Measurements from ENCODE around the gene MRPS6. TPM values are rescaled to one million over a fixed set of nuclear protein-coding genes. Genes with fewer than 3 reads are reported as not detected.

MRPS6 gene
- total and polyA plus RNA-seq, 4 donors: 12.1 to 83.0 (median 17.0) TPM

DNA sequence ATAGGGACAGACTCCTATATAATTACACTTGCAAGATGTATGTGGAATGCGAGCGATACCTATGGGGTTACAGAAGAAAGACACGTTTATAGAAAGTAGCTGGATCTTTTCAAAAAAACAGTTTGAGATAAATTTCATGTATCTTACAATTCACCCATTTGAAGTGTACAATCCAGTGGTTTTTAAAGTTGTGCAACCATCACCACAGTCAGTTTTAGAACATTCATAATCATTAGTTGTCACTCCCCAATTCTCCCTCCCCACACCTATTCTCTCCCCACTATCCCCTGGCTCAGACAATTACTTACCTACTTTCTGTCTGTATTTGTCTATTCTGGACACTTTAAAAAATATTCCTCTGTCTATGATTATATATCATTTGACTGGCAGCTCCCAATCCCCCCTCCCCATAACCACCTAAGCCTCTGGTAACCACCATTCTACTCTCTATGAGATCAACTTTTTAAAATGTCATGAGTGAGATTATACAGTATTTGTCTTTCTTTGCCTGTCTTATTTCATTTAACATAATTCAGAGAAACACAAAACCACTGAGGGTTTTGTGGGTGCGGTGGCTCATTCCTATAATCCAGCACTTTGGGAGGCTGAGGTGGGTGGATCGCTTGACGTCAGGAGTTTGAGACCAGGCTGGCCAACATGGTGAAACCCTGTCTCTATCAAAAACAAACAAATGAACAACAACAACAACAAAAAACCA, 39.1 kb downstream of the MRPS6 start:
- Histone ChIP-seq H3K36me3 (ENCODE audit: control insufficient read depth in 4 of 4, insufficient read depth in 3 of 4, low read depth in 1 of 4, low read length in 3 of 4) (no peaks in the 10 kb centered on the region), H3K4me3 (ENCODE audit: low read depth in 1 of 3, low read length in 3 of 3) (no peak overlapping the region), H3K9me3 (ENCODE audit: control insufficient read depth in 4 of 4, low read length in 3 of 4) (no peaks in the 10 kb centered on the region), H3K9ac (ENCODE audit: low read depth in 1 of 2, low read length in 2 of 2) (no peak overlapping the region), H3K4me1 (ENCODE audit: control insufficient read depth in 4 of 4, insufficient read depth in 4 of 4, low read length in 3 of 4) (peaks cover 0 to 19% (median 7%) of the 10 kb centered on the region in 4 donors), H3K27me3 (ENCODE audit: control insufficient read depth in 4 of 4, insufficient read depth in 4 of 4, low read length in 3 of 4) (no peaks in the 10 kb centered on the region), H3K27ac (ENCODE audit: low read depth in 1 of 2, low read length in 2 of 2) (no peak overlapping the region)
- WGBS: 96% methylated on average over 6 of the region's 6 CpGs
- TF ChIP-seq JUND (IDR thresholded peaks at IDR 0.05) (no peak), SP1 (IDR thresholded peaks at IDR 0.05) (no peak), NR2F2 (IDR thresholded peaks at IDR 0.05) (no peak), FOXA2 (IDR thresholded peaks at IDR 0.05) (no peak), FOXA1 (IDR thresholded peaks at IDR 0.05) (no peak)
- TF ChIP-seq, protein P1, sequence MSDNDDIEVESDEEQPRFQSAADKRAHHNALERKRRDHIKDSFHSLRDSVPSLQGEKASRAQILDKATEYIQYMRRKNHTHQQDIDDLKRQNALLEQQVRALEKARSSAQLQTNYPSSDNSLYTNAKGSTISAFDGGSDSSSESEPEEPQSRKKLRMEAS (IDR thresholded peaks at IDR 0.05): no peak
- DNase-seq (ENCODE audit: low spot score): no peak

DNA sequence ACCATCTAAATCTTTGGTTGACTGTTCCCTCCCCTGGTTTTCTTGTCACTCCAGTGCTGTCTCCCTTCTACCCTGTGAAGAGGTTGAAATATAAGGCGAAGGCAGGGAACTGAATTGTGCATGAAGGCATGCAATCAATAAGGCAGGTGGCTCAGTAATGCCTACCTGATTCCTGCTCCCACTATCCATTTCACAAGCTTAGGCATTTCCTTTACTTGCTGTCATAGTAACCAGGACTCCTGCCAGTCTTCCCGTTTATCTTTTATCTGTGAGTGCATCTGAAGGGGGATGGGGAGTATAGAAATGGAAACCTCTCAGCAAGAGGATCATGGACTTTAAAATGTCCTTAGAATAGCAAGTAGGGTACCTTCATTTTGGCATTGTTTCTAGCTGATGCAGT, 40.5 kb downstream of the MRPS6 start:
- TF ChIP-seq, protein P1 (IDR thresholded peaks at IDR 0.05): no peak
- TF ChIP-seq TAF1 (conservative IDR thresholded peaks at IDR 0.05): no peak
- TF ChIP-seq, protein P2, sequence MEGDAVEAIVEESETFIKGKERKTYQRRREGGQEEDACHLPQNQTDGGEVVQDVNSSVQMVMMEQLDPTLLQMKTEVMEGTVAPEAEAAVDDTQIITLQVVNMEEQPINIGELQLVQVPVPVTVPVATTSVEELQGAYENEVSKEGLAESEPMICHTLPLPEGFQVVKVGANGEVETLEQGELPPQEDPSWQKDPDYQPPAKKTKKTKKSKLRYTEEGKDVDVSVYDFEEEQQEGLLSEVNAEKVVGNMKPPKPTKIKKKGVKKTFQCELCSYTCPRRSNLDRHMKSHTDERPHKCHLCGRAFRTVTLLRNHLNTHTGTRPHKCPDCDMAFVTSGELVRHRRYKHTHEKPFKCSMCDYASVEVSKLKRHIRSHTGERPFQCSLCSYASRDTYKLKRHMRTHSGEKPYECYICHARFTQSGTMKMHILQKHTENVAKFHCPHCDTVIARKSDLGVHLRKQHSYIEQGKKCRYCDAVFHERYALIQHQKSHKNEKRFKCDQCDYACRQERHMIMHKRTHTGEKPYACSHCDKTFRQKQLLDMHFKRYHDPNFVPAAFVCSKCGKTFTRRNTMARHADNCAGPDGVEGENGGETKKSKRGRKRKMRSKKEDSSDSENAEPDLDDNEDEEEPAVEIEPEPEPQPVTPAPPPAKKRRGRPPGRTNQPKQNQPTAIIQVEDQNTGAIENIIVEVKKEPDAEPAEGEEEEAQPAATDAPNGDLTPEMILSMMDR (IDR thresholded peaks at IDR 0.05; ENCODE audit: low read depth, low read length, missing input control): no peak
- no peaks in the 10 kb centered on the region for H3K27me3 ChIP-seq (ENCODE audit: control insufficient read depth in 4 of 4, insufficient read depth in 4 of 4, low read length in 3 of 4)
- H3K9ac ChIP-seq (ENCODE audit: low read depth in 1 of 2, low read length in 2 of 2): no peak overlapping the region
- H3K9me3 ChIP-seq (ENCODE audit: control insufficient read depth in 4 of 4, low read length in 3 of 4): no peaks in the 10 kb centered on the region
- no peak overlapping the region for H3K4me3 ChIP-seq (ENCODE audit: low read depth in 1 of 3, low read length in 3 of 3)
- H3K27ac ChIP-seq (ENCODE audit: low read depth in 1 of 2, low read length in 2 of 2): no peak overlapping the region
- no peaks in the 10 kb centered on the region for H3K36me3 ChIP-seq (ENCODE audit: control insufficient read depth in 4 of 4, insufficient read depth in 3 of 4, low read depth in 1 of 4, low read length in 3 of 4)
- H3K4me1 ChIP-seq (ENCODE audit: control insufficient read depth in 4 of 4, insufficient read depth in 4 of 4, low read length in 3 of 4): peaks cover 0 to 19% (median 7%) of the 10 kb centered on the region in 4 donors
- 41% methylated on average over 2 of the region's 2 CpGs for WGBS
- no peak for DNase-seq (ENCODE audit: low spot score)

DNA sequence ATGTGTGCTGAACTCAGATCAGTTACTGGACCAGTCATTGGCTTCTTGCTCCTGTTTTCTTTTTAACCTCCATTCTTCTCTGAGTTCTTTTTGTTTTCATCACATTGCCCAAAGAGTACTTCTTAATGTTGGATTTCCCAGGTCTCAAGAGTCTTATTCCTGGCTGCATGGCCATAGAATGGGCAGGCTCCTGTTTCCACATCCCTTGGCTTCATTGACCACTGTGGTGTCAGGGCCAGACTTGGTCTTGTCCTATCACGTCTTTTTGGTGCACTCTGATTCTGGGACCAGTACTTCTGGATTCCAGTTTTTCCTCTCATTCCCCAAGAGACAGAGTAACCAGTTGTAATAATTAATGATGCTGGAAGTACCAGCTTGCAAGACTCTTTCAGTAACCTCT, 41.8 kb downstream of the MRPS6 start:
- Histone ChIP-seq H3K9ac (ENCODE audit: low read depth in 1 of 2, low read length in 2 of 2) (no peak overlapping the region), H3K4me3 (ENCODE audit: low read depth in 1 of 3, low read length in 3 of 3) (no peak overlapping the region), H3K36me3 (ENCODE audit: control insufficient read depth in 4 of 4, insufficient read depth in 3 of 4, low read depth in 1 of 4, low read length in 3 of 4) (no peaks in the 10 kb centered on the region), H3K27ac (ENCODE audit: low read depth in 1 of 2, low read length in 2 of 2) (no peak overlapping the region), H3K27me3 (ENCODE audit: control insufficient read depth in 4 of 4, insufficient read depth in 4 of 4, low read length in 3 of 4) (no peaks in the 10 kb centered on the region), H3K4me1 (ENCODE audit: control insufficient read depth in 4 of 4, insufficient read depth in 4 of 4, low read length in 3 of 4) (peaks cover 2 to 22% (median 9%) of the 10 kb centered on the region in 4 donors), H3K9me3 (ENCODE audit: control insufficient read depth in 4 of 4, low read length in 3 of 4) (no peaks in the 10 kb centered on the region)
- WGBS: 93% methylated on average over 1 of the region's 1 CpG
- no peak for DNase-seq (ENCODE audit: low spot score)
- TF ChIP-seq GABPA (IDR thresholded peaks at IDR 0.05 in 1 of 2, conservative IDR thresholded peaks at IDR 0.05 in 1 of 2): no peak
- TF ChIP-seq, protein P3, sequence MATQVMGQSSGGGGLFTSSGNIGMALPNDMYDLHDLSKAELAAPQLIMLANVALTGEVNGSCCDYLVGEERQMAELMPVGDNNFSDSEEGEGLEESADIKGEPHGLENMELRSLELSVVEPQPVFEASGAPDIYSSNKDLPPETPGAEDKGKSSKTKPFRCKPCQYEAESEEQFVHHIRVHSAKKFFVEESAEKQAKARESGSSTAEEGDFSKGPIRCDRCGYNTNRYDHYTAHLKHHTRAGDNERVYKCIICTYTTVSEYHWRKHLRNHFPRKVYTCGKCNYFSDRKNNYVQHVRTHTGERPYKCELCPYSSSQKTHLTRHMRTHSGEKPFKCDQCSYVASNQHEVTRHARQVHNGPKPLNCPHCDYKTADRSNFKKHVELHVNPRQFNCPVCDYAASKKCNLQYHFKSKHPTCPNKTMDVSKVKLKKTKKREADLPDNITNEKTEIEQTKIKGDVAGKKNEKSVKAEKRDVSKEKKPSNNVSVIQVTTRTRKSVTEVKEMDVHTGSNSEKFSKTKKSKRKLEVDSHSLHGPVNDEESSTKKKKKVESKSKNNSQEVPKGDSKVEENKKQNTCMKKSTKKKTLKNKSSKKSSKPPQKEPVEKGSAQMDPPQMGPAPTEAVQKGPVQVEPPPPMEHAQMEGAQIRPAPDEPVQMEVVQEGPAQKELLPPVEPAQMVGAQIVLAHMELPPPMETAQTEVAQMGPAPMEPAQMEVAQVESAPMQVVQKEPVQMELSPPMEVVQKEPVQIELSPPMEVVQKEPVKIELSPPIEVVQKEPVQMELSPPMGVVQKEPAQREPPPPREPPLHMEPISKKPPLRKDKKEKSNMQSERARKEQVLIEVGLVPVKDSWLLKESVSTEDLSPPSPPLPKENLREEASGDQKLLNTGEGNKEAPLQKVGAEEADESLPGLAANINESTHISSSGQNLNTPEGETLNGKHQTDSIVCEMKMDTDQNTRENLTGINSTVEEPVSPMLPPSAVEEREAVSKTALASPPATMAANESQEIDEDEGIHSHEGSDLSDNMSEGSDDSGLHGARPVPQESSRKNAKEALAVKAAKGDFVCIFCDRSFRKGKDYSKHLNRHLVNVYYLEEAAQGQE (IDR thresholded peaks at IDR 0.05): no peak
- no peak for TF ChIP-seq SP1 (IDR thresholded peaks at IDR 0.05)
- TF ChIP-seq YY1 (IDR thresholded peaks at IDR 0.05): no peak
- TF ChIP-seq FOXA1 (IDR thresholded peaks at IDR 0.05): no peak
- TF ChIP-seq, protein P4, sequence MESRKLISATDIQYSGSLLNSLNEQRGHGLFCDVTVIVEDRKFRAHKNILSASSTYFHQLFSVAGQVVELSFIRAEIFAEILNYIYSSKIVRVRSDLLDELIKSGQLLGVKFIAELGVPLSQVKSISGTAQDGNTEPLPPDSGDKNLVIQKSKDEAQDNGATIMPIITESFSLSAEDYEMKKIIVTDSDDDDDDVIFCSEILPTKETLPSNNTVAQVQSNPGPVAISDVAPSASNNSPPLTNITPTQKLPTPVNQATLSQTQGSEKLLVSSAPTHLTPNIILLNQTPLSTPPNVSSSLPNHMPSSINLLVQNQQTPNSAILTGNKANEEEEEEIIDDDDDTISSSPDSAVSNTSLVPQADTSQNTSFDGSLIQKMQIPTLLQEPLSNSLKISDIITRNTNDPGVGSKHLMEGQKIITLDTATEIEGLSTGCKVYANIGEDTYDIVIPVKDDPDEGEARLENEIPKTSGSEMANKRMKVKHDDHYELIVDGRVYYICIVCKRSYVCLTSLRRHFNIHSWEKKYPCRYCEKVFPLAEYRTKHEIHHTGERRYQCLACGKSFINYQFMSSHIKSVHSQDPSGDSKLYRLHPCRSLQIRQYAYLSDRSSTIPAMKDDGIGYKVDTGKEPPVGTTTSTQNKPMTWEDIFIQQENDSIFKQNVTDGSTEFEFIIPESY (IDR thresholded peaks at IDR 0.05): no peak
- TF ChIP-seq RXRA (IDR thresholded peaks at IDR 0.05): no peak
- TF ChIP-seq, protein P1 (IDR thresholded peaks at IDR 0.05): no peak

All from liver (tissue), 9 donors.